HCT116 (cell line): ENCODE results near the gene ZC3H12A. TPM values are rescaled to one million over a fixed set of nuclear protein-coding genes. Genes with fewer than 3 reads are reported as not detected.

Experiments used
- ATAC-seq: fragments of 200-7000 bp; cut with Tn5 transposase; 2 replicates; pipeline ENCODE4 v1.9.1; 2020; ENCODE audit warnings: mild to moderate bottlenecking, moderate library complexity
- BruUV-seq: library from RNA; stranded (reverse); fragments of 400-500 nt; replicated peaks from 2 replicates; lab custom pipeline; 2021; lab: Mats Ljungman, UMichigan
- CTCF ChIA-PET: fragments of 300-600 bp; sonication (Branson Sonifier 250); formaldehyde crosslinking; loops from one replicate; lab custom pipeline; 2021; ENCODE audit warnings: antibody characterized with exemption; lab: Charles Lee
- POLR2A ChIA-PET: fragments of 300-600, 350-600 bp; sonication (Branson Sonifier 250); formaldehyde crosslinking; loops from one replicate; lab custom pipeline; 2021; ENCODE audit warnings: antibody characterized with exemption; lab: Charles Lee
- RAD21 ChIA-PET, 2 experiments: fragments of 300-600 bp; sonication (Branson Sonifier 250); formaldehyde crosslinking; loops; one replicate each; lab custom pipeline; 2023; ENCODE audit warnings: low total read pairs in 2 of 2; ENCODE audit not compliant: uncharacterized antibody in 2 of 2, unreplicated experiment in 2 of 2, low non-redundant PET in 1 of 2; lab: Charles Lee
- DNase-seq: peaks from one replicate; pipeline ENCODE4 v3.0.0-alpha.2; 2010; ENCODE audit warnings: low read depth, low spot score
- H2AFZ ChIP-seq: fragments of 200-600 bp; shearing (Covaris generic), sonication (generic); 2 replicates; pipeline ENCODE4 v1.6.1; 2017; ENCODE audit warnings: low read depth, mixed run types, mixed read lengths, antibody characterized with exemption, low read length; ENCODE audit not compliant: poor library complexity, severe bottlenecking
- H3K27ac ChIP-seq: 2 replicates; pipeline ENCODE4 v1.5.1; 2012; ENCODE audit warnings: low read depth, low read length
- H3K27me3 ChIP-seq: fragments of 200-600 bp; sonication (generic); 2 replicates; pipeline ENCODE4 v1.6.1; 2016; ENCODE audit warnings: mixed run types, low read length, mixed read lengths; ENCODE audit not compliant: insufficient read depth
- H3K36me3 ChIP-seq, 2 experiments: fragments of 200-500 bp in 1 of 2; fragments of 200-600 bp in 1 of 2; sonication (Bioruptor generic) in 1 of 2; sonication (generic) in 1 of 2; 2 replicates each; pipeline versions ENCODE4 v1.5.1 to v1.6.1; 2014 to 2016; ENCODE audit warnings: low read length in 2 of 2, inconsistent platforms in 1 of 2, mixed read lengths in 1 of 2, mixed run types in 1 of 2; ENCODE audit not compliant: insufficient read depth in 2 of 2, control insufficient read depth in 1 of 2
- H3K4me1 ChIP-seq, 2 experiments: fragments of 200-600 bp in 1 of 2; sonication (generic) in 1 of 2; 2 replicates each; pipeline versions ENCODE4 v1.5.1 to v1.6.1; 2012 to 2017; ENCODE audit warnings: low read length in 2 of 2, inconsistent platforms in 1 of 2, mild to moderate bottlenecking in 1 of 2, mixed read lengths in 1 of 2, mixed run types in 1 of 2, moderate library complexity in 1 of 2; ENCODE audit not compliant: insufficient read depth in 2 of 2, control insufficient read depth in 1 of 2
- H3K4me2 ChIP-seq: fragments of 200-600 bp; sonication (generic); 2 replicates; pipeline ENCODE4 v1.6.1; 2017; ENCODE audit warnings: mixed run types, low read length, mixed read lengths
- H3K4me3 ChIP-seq, 2 experiments: fragments of 200-600 bp in 1 of 2; sonication (generic) in 1 of 2; replicated peaks in 1 of 2; 2 replicates each; pipeline ENCODE4 v1.5.1; 2011 to 2016; ENCODE audit warnings: low read length in 2 of 2, control low read depth in 1 of 2, low read depth in 1 of 2, mild to moderate bottlenecking in 1 of 2, mixed read lengths in 1 of 2, mixed run types in 1 of 2
- H3K79me2 ChIP-seq: fragments of 200-600 bp; sonication (generic); 2 replicates; pipeline ENCODE4 v1.6.1; 2017; ENCODE audit warnings: mild to moderate bottlenecking, mixed run types, low read length, moderate library complexity, mixed read lengths; ENCODE audit not compliant: insufficient read depth
- H3K9ac ChIP-seq: fragments of 200-600 bp; sonication (generic); 2 replicates; pipeline ENCODE4 v1.6.1; 2016; ENCODE audit warnings: low read length, mixed read lengths
- H3K9me2 ChIP-seq: fragments of 200-600 bp; sonication (generic), shearing (Covaris generic); 2 replicates; pipeline ENCODE4 v1.6.1; 2017; ENCODE audit warnings: mixed run types, mild to moderate bottlenecking, moderate library complexity; ENCODE audit not compliant: insufficient read depth
- H3K9me3 ChIP-seq, 2 experiments: fragments of 200-500 bp in 1 of 2; fragments of 200-600 bp in 1 of 2; sonication (Bioruptor generic) in 1 of 2; sonication (generic) in 1 of 2; 2 replicates each; pipeline ENCODE4 v1.6.1; 2014 to 2017; ENCODE audit warnings: low read length in 2 of 2, mixed read lengths in 2 of 2, inconsistent platforms in 1 of 2, low read depth in 1 of 2, mild to moderate bottlenecking in 1 of 2, mixed run types in 1 of 2, moderate library complexity in 1 of 2; ENCODE audit not compliant: control insufficient read depth in 1 of 2, insufficient read depth in 1 of 2
- H4K20me1 ChIP-seq: fragments of 200-600 bp; sonication (generic), shearing (Covaris generic); 2 replicates; pipeline ENCODE4 v1.6.1; 2017; ENCODE audit warnings: mixed run types, mild to moderate bottlenecking, moderate library complexity; ENCODE audit not compliant: insufficient read depth
- ELF1 ChIP-seq: IDR thresholded peaks from 2 replicates; pipeline ENCODE4 v1.6.1; 2012; ENCODE audit warnings: low read depth, borderline replicate concordance
- SP1 ChIP-seq: IDR thresholded peaks from 2 replicates; pipeline ENCODE4 v1.6.1; 2012; ENCODE audit warnings: low read depth
- ZFX ChIP-seq: fragments of 450-650 bp; IDR thresholded peaks from 2 replicates; pipeline ENCODE4 v1.6.1; 2017
- intact Hi-C: fragments of 100-400 bp; cut with micrococcal nuclease; formaldehyde crosslinking; loops from 2 replicates; pipeline ENCODE4 v1.10.0; 2022
- total RNA-seq: library from RNA; stranded (reverse); gene quantifications from one replicate; pipeline ENCODE4 v1.2.1, GENCODE V29; 2021; ENCODE audit not compliant: unreplicated experiment
- TF ChIP-seq, protein P1 (sequence below): IDR thresholded peaks from 2 replicates; pipeline ENCODE4 v1.6.1; 2012
- TF ChIP-seq, protein P2 (sequence below): IDR thresholded peaks from 2 replicates; pipeline ENCODE4 v1.6.1; 2011; ENCODE audit warnings: mild to moderate bottlenecking, low read length, moderate library complexity; ENCODE audit not compliant: insufficient replicate concordance; ENCODE audit errors: extremely low read depth
- TF ChIP-seq, protein P3 (sequence below): IDR thresholded peaks from 2 replicates; pipeline ENCODE4 v1.6.1; 2012; ENCODE audit warnings: low read depth

The ZC3H12A gene
- total RNA-seq, 1 experiment from 2014 or later: 10.6 TPM

DNA sequence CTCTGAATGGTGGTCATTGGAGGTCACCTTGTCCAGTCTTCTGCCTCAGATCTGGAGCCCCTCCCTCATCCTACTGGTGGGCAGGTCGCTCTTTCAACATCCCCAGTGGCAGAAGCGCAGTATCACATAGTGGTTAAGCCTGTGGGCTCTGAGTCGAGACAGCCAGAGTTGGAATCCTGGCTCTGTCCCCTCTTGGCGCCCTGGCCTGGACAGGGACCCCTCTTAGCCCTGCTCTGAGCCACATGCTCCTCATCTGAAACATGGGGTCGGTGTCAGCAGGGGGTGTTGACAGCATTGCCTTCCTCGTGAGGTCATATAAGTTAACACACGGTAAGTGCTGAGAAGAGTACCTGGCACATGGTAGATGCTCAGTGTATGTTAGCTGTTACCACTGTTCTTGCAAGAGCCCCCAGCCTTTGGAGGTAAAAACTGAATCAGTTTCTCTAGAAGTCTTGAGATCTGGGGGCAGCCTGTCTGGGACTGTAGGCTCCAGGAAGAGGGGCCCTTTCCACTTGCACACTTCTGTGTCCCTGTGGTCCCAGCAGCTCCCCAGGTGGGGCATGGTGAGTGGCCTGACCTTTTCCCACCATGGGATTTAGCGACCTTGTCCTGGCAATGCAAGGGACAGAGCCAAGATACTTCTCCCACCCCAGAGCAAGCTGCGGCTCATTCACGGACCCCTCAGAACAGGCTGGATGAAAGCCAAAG lies 6.4 kb downstream of the ZC3H12A start:
- intact Hi-C loops: no loop called here
- peak overlapping the region in 1 of 2 experiments; percentile 49; a peak in 1 of 4 replicates for H3K4me3 ChIP-seq
- peaks cover 15 to 46% of the 10 kb centered on the region in 2 experiments; a peak in 3 of 4 replicates for H3K36me3 ChIP-seq
- CTCF ChIA-PET: no interaction called here
- H4K20me1 ChIP-seq: no peaks in the 10 kb centered on the region
- BruUV-seq: no TSS peak
- TF ChIP-seq ELF1: no peak
- TF ChIP-seq, protein P1, sequence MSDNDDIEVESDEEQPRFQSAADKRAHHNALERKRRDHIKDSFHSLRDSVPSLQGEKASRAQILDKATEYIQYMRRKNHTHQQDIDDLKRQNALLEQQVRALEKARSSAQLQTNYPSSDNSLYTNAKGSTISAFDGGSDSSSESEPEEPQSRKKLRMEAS: no peak
- TF ChIP-seq, protein P2, sequence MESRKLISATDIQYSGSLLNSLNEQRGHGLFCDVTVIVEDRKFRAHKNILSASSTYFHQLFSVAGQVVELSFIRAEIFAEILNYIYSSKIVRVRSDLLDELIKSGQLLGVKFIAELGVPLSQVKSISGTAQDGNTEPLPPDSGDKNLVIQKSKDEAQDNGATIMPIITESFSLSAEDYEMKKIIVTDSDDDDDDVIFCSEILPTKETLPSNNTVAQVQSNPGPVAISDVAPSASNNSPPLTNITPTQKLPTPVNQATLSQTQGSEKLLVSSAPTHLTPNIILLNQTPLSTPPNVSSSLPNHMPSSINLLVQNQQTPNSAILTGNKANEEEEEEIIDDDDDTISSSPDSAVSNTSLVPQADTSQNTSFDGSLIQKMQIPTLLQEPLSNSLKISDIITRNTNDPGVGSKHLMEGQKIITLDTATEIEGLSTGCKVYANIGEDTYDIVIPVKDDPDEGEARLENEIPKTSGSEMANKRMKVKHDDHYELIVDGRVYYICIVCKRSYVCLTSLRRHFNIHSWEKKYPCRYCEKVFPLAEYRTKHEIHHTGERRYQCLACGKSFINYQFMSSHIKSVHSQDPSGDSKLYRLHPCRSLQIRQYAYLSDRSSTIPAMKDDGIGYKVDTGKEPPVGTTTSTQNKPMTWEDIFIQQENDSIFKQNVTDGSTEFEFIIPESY: no peak
- TF ChIP-seq, protein P3, sequence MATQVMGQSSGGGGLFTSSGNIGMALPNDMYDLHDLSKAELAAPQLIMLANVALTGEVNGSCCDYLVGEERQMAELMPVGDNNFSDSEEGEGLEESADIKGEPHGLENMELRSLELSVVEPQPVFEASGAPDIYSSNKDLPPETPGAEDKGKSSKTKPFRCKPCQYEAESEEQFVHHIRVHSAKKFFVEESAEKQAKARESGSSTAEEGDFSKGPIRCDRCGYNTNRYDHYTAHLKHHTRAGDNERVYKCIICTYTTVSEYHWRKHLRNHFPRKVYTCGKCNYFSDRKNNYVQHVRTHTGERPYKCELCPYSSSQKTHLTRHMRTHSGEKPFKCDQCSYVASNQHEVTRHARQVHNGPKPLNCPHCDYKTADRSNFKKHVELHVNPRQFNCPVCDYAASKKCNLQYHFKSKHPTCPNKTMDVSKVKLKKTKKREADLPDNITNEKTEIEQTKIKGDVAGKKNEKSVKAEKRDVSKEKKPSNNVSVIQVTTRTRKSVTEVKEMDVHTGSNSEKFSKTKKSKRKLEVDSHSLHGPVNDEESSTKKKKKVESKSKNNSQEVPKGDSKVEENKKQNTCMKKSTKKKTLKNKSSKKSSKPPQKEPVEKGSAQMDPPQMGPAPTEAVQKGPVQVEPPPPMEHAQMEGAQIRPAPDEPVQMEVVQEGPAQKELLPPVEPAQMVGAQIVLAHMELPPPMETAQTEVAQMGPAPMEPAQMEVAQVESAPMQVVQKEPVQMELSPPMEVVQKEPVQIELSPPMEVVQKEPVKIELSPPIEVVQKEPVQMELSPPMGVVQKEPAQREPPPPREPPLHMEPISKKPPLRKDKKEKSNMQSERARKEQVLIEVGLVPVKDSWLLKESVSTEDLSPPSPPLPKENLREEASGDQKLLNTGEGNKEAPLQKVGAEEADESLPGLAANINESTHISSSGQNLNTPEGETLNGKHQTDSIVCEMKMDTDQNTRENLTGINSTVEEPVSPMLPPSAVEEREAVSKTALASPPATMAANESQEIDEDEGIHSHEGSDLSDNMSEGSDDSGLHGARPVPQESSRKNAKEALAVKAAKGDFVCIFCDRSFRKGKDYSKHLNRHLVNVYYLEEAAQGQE: no peak
- TF ChIP-seq SP1: no peak
- TF ChIP-seq ZFX: no peak
- peaks cover 43 to 57% of the 10 kb centered on the region in 2 experiments for H3K4me1 ChIP-seq
- POLR2A ChIA-PET: no interaction called here
- ATAC-seq: no peak
- no peaks in the 10 kb centered on the region for H3K9me3 ChIP-seq
- H3K4me2 ChIP-seq: peak overlapping the region; percentile 78
- peak overlapping the region; percentile 60 for H3K9ac ChIP-seq
- no peaks in the 10 kb centered on the region for H3K9me2 ChIP-seq
- H3K27ac ChIP-seq: peak overlapping the region; percentile 91
- DNase-seq: no peak
- no peak overlapping the region for H2AFZ ChIP-seq
- peaks cover 57% of the 10 kb centered on the region for H3K79me2 ChIP-seq
- RAD21 ChIA-PET: no interaction called here
- no peaks in the 10 kb centered on the region for H3K27me3 ChIP-seq
